ENCODE measurements around the gene CAMTA1.

GRCh38 chr1:6867321-6867720, 82.1 kb downstream of the CAMTA1 start:
- TF ChIP-seq, protein P1, sequence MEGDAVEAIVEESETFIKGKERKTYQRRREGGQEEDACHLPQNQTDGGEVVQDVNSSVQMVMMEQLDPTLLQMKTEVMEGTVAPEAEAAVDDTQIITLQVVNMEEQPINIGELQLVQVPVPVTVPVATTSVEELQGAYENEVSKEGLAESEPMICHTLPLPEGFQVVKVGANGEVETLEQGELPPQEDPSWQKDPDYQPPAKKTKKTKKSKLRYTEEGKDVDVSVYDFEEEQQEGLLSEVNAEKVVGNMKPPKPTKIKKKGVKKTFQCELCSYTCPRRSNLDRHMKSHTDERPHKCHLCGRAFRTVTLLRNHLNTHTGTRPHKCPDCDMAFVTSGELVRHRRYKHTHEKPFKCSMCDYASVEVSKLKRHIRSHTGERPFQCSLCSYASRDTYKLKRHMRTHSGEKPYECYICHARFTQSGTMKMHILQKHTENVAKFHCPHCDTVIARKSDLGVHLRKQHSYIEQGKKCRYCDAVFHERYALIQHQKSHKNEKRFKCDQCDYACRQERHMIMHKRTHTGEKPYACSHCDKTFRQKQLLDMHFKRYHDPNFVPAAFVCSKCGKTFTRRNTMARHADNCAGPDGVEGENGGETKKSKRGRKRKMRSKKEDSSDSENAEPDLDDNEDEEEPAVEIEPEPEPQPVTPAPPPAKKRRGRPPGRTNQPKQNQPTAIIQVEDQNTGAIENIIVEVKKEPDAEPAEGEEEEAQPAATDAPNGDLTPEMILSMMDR (IDR thresholded peaks at IDR 0.05), result no peak
- TF ChIP-seq POLR2A (IDR thresholded peaks at IDR 0.05) (no peak), POLR2AphosphoS5 (IDR thresholded peaks at IDR 0.05; ENCODE audit: insufficient read depth in 1 of 2, low read depth in 1 of 2) (no peak)
